Measurements from ENCODE around the gene SERPIND1. TPM values are rescaled to one million over a fixed set of nuclear protein-coding genes. Genes with fewer than 3 reads are reported as not detected.
"Not testable (repeated sequence)": the region's sequence is repeated elsewhere in the genome, so short reads cannot be mapped to it uniquely, and the experiment has no call there.

The SERPIND1 gene
- total and polyA plus RNA-seq, 5 donors, result 0.20 to 1.4 (median 0.74) TPM

DNA sequence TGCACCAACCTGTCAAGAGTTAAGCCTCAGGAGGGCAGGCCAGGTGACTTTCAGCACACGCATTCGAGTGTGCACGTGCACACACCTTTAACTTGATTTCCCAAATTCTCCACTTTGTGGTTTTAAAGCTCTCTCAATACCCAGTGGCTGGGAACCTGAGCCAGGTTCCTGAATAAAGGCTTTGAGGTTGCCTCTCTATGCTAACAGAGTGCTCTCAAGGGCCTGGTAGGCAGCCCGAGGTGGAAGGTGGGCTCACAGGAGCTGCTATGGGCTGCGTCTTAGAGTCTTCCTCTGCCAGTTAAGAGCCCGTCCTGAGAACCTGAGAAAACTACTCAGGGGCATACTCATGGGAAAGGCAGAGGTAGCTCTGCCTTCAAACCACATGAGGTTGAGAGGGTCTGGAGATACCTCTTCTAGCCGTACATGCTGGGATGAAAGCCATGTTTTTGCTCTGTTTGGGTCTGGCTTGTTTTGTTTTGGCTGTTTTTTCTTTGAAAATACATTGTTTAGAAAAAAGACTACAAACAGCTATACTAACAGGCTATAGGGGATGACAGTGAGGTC is 11.6 kb upstream of the SERPIND1 start:
- H3K27ac ChIP-seq (ENCODE audit: low read length), result no peak overlapping the region
- no peaks in the 10 kb centered on the region for H3K27me3 ChIP-seq (ENCODE audit: control insufficient read depth, insufficient read depth)
- no peaks in the 10 kb centered on the region for H3K9me3 ChIP-seq (ENCODE audit: control insufficient read depth, low read length)
- ATAC-seq (no peak), DNase-seq (no peak)
- H3K4me3 ChIP-seq (ENCODE audit: low read length), result no peak overlapping the region
- no peaks in the 10 kb centered on the region for H3K4me1 ChIP-seq (ENCODE audit: control insufficient read depth, insufficient read depth, low read length)
- 96% methylated on average over 7 of the region's 7 CpGs for WGBS
- intact Hi-C loops (cut with DNase I), result no loop called here

DNA sequence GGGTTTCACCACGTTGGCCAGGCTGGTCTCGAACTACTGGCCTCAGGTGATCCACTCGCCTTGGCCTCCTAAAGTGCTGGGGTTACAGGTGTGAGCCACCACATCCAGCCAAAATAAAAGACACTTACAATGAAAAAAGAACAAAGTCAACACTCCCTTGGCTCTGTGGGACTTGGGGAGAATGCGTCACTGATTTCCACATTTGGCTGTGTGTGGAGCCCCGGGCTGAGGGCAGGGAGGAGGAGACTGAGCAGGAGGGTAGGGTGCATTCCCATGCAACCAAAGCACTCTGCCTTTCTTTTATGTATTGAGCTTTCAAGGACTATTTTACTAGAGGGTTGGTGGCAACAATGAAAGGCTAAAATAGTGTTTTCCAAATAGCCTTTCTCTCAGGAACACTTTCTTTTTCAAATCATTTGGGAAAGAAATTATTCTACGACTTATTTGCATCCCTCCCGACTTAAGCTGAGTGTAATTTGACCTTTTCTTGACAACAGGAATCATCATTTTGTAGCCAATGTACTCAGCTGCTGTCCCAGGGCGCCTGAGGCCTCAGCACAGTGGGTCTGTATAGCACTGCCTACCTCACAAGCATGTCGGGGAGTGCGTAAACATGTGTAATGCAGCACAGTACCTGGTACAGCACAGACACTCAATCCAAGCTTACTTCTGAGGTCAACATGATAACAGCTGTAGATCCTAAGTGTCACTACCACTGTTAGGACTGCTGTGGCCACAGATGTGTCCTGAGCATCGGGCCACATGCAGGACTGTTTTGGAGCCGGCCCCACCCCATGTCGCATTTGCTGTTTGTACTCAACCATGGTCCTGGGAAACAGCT is 10.1 kb upstream of the SERPIND1 start:
- WGBS, result 73% methylated on average over 13 of the region's 13 CpGs
- Histone ChIP-seq H3K9me3 (ENCODE audit: control insufficient read depth, low read length) (no peaks in the 10 kb centered on the region), H3K27me3 (ENCODE audit: control insufficient read depth, insufficient read depth) (no peaks in the 10 kb centered on the region), H3K27ac (ENCODE audit: low read length) (no peak overlapping the region), H3K4me3 (ENCODE audit: low read length) (no peak overlapping the region), H3K4me1 (ENCODE audit: control insufficient read depth, insufficient read depth, low read length) (no peaks in the 10 kb centered on the region)
- ATAC-seq (peak in 1 of 2 donors; percentile 14), DNase-seq (no peak)
- intact Hi-C loops (cut with DNase I), result no loop called here

DNA sequence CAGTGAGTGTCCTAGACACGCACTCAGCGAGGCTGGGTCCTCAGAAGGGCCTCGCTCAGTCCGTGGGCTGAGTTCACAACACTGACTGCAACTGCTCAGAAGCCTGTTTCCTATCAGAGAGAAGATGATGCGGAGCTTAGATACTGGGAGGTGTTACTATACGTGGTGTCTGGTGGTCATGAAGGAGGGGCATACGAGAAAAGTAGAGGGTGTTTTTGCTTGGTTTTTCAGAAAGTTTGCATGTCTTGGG is 9.5 kb upstream of the SERPIND1 start:
- Histone ChIP-seq H3K4me3 (ENCODE audit: low read length) (no peak overlapping the region), H3K27me3 (ENCODE audit: control insufficient read depth, insufficient read depth) (no peaks in the 10 kb centered on the region), H3K9me3 (ENCODE audit: control insufficient read depth, low read length) (no peaks in the 10 kb centered on the region), H3K4me1 (ENCODE audit: control insufficient read depth, insufficient read depth, low read length) (no peaks in the 10 kb centered on the region), H3K27ac (ENCODE audit: low read length) (no peak overlapping the region)
- ATAC-seq (peak in 1 of 2 donors; percentile 31), DNase-seq (no peak)
- intact Hi-C loops (cut with DNase I), result no loop called here
- 79% methylated on average over 7 of the region's 7 CpGs for WGBS

DNA sequence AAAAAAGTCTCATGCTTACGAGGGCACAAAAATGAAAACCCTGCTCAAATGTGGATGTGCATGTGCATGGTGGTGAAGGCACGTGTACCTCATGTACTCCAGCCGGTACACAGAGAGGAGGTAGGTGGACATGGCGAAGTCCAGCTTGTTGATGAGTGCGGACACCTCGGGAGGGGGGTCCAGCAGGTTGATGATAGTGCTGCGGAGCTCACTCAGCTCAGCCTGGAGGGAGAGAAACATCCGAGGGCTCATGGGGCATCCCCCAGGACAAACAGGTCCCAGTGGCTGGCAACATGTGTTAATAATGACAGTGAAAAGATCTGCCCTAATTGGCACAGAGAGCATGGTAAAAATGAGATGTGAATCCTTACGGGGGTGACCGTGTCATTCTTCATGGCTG is 9.2 kb upstream of the SERPIND1 start:
- ATAC-seq (no peak), DNase-seq (no peak)
- no peaks in the 10 kb centered on the region for H3K4me1 ChIP-seq (ENCODE audit: control insufficient read depth, insufficient read depth, low read length)
- no peaks in the 10 kb centered on the region for H3K9me3 ChIP-seq (ENCODE audit: control insufficient read depth, low read length)
- 92% methylated on average over 10 of the region's 10 CpGs for WGBS
- no peaks in the 10 kb centered on the region for H3K27me3 ChIP-seq (ENCODE audit: control insufficient read depth, insufficient read depth)
- intact Hi-C loops (cut with DNase I), result no loop called here
- H3K27ac ChIP-seq (ENCODE audit: low read length), result no peak overlapping the region
- H3K4me3 ChIP-seq (ENCODE audit: low read length), result no peak overlapping the region

DNA sequence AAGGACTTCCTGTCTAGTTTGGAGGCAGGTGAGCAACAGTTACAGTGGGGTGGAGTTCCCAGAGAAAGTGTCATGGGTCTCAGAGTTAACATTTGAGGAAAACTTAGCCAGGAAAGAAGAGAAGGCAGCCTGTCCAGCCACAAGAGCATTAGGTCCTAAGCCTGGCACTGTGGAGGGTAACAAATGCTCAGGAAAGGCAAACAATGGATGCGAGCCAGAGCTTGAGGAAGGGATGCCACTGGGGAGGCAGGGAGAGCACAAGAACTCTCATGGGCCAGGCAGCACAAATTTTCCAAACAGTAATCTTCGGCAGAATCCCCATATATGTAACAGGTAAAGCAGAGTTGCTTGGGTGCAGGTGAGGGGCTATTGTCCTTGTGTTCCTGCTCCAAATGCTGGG is 8.0 kb upstream of the SERPIND1 start:
- WGBS, result 82% methylated on average over 2 of the region's 2 CpGs
- intact Hi-C loops (cut with DNase I), result no loop called here
- Histone ChIP-seq H3K4me3 (ENCODE audit: low read length) (no peak overlapping the region), H3K27ac (ENCODE audit: low read length) (no peak overlapping the region), H3K27me3 (ENCODE audit: control insufficient read depth, insufficient read depth) (no peaks in the 10 kb centered on the region), H3K9me3 (ENCODE audit: control insufficient read depth, low read length) (no peaks in the 10 kb centered on the region), H3K4me1 (ENCODE audit: control insufficient read depth, insufficient read depth, low read length) (no peaks in the 10 kb centered on the region)
- DNase-seq (no peak), ATAC-seq (no peak)

DNA sequence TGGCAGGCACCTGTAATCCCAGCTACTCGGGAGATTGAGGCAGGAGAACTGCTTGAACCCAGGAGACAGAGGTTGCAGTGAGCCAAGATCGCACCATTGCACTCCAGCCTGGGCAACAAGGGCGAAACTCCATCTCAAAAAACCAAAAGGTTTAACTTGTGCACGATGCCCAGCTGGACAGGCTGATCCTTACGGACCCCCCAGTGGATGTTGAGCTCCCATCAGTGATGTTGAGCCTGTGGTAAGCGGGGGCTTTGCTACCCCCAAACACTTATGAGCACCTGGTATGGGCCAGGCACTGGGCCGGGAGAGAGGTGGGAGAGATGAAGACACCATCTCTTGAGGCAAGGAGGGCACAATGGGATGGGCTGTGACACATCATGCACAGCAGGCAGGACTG is 7.4 kb upstream of the SERPIND1 start:
- Histone ChIP-seq H3K4me1 (ENCODE audit: control insufficient read depth, insufficient read depth, low read length) (no peaks in the 10 kb centered on the region), H3K27me3 (ENCODE audit: control insufficient read depth, insufficient read depth) (no peaks in the 10 kb centered on the region), H3K4me3 (ENCODE audit: low read length) (no peak overlapping the region), H3K9me3 (ENCODE audit: control insufficient read depth, low read length) (no peaks in the 10 kb centered on the region), H3K27ac (ENCODE audit: low read length) (no peak overlapping the region)
- intact Hi-C loops (cut with DNase I), result no loop called here
- ATAC-seq (no peak), DNase-seq (no peak)
- WGBS, result 96% methylated on average over 7 of the region's 7 CpGs

DNA sequence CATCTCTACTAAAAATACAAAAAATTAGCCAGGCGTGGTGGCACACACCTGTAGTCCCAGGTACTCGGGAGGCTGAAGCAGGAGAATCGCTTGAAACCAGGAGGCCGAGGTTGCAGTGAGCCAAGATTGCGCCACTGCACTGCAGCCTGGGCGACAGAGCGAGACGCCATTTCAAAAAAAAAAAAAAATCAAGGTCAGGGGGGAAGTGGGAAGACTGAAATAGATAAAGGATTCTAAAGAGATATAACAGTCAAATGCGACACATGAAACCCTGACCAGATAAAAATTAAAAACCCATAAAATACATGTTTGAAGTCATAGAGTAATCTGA is 4.5 kb upstream of the SERPIND1 start:
- H3K4me1 ChIP-seq (ENCODE audit: control insufficient read depth, insufficient read depth, low read length); intact Hi-C loops (cut with DNase I); H3K27ac ChIP-seq (ENCODE audit: low read length); ATAC-seq; H3K9me3 ChIP-seq (ENCODE audit: control insufficient read depth, low read length); DNase-seq; H3K4me3 ChIP-seq (ENCODE audit: low read length); H3K27me3 ChIP-seq (ENCODE audit: control insufficient read depth, insufficient read depth): not testable (repeated sequence)
- WGBS, result 86% methylated on average over 9 of the region's 9 CpGs

DNA sequence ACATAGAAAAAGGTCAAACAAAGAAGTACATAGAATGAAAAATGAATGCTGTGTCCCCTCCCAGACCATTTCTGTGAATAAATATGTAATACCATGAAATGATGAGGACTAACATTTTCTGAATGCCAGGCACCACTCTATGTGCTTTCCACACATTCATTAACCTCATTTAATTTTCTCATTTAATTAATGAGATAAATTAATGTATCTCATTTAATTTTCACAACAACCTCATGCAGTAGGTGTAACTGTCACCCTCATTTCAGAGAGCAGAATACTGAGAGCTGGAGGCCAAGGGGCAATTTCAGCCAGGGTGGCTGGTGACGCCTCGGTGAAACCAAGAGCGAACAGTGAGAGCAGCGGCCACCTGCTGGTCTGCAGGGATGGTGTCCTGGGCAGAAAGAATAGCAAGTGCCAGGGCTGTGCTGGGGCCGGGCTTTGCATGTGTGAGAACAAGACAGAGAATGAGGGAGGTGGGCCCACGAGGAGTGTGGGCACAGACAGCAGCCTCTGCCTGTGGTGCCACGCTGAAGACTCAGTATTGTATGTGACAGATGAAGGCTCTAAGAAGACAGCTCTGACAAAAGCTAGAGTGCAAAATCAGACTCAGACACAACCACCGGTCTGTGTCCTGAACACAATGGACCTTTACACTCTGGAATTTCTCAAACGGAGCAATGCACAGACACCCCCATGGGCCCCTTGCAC is 1.8 kb upstream of the SERPIND1 start:
- peak; percentile 9 to 52 for ATAC-seq
- peak overlapping the region; percentile 36 for H3K27ac ChIP-seq (ENCODE audit: low read length)
- WGBS, result 82% methylated on average over 9 of the region's 9 CpGs
- no peak for DNase-seq
- no peaks in the 10 kb centered on the region for H3K27me3 ChIP-seq (ENCODE audit: control insufficient read depth, insufficient read depth)
- H3K9me3 ChIP-seq (ENCODE audit: control insufficient read depth, low read length), result no peaks in the 10 kb centered on the region
- no peak overlapping the region for H3K4me3 ChIP-seq (ENCODE audit: low read length)
- intact Hi-C loops (cut with DNase I), result no loop called here
- H3K4me1 ChIP-seq (ENCODE audit: control insufficient read depth, insufficient read depth, low read length), result peaks cover 7% of the 10 kb centered on the region

DNA sequence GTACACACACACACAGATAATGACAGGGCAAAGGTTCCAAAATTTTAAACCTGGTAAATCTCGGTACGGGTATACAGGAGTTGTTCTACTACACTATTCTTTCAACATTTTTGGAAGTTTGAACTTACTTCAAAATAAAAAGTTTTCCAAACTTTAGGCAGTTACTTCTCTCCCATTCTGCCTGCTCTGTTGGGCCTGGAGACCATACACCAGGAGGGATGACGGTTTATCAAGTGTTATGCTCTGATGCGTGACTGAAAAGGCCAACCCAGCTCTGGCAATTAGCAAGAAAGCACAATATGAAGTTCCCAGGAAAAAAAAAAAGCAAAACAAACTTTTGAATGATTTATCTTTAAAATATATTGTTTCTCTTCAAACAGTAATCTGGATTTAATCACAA is 969 bp downstream of the SERPIND1 start:
- intact Hi-C loops (cut with DNase I), result no loop called here
- ATAC-seq (no peak), DNase-seq (no peak)
- Histone ChIP-seq H3K4me3 (ENCODE audit: low read length) (no peak overlapping the region), H3K27ac (ENCODE audit: low read length) (no peak overlapping the region), H3K4me1 (ENCODE audit: control insufficient read depth, insufficient read depth, low read length) (peaks cover 10% of the 10 kb centered on the region), H3K27me3 (ENCODE audit: control insufficient read depth, insufficient read depth) (no peaks in the 10 kb centered on the region), H3K9me3 (ENCODE audit: control insufficient read depth, low read length) (no peaks in the 10 kb centered on the region)
- WGBS, result 90% methylated on average over 4 of the region's 4 CpGs

DNA sequence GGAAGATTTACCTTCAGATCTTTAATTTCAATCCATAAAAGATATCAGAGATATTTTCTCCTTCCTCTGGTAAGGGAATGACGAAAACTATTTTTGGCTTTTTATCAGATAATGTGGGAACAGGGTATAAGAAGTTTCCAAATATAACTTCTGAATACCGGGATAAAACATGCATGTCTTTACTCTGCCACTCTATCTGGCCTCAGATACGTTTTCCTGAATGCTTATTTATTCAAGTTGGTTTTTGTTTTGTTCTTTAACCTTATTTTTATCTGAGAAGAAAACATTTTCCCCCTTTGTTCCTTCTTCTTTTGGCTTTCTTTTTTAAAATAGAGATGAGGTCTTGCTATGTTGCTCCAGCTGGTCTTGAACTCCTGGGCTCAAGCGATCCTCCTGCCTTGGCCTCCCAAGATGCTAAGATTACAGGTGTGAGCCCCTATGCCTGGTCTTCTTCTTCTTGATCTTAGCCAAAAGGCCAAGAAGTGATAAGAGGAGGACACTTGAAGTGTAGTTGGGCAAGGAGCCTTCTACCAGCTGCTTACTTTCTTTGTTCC is 1.5 kb downstream of the SERPIND1 start:
- WGBS, result 55% methylated on average over 4 of the region's 4 CpGs
- H3K27me3 ChIP-seq (ENCODE audit: control insufficient read depth, insufficient read depth), result no peaks in the 10 kb centered on the region
- H3K9me3 ChIP-seq (ENCODE audit: control insufficient read depth, low read length), result no peaks in the 10 kb centered on the region
- no peak for DNase-seq
- intact Hi-C loops (cut with DNase I), result no loop called here
- H3K27ac ChIP-seq (ENCODE audit: low read length), result peak overlapping the region; percentile 92
- ATAC-seq, result no peak
- peaks cover 10% of the 10 kb centered on the region for H3K4me1 ChIP-seq (ENCODE audit: control insufficient read depth, insufficient read depth, low read length)
- H3K4me3 ChIP-seq (ENCODE audit: low read length), result no peak overlapping the region

DNA sequence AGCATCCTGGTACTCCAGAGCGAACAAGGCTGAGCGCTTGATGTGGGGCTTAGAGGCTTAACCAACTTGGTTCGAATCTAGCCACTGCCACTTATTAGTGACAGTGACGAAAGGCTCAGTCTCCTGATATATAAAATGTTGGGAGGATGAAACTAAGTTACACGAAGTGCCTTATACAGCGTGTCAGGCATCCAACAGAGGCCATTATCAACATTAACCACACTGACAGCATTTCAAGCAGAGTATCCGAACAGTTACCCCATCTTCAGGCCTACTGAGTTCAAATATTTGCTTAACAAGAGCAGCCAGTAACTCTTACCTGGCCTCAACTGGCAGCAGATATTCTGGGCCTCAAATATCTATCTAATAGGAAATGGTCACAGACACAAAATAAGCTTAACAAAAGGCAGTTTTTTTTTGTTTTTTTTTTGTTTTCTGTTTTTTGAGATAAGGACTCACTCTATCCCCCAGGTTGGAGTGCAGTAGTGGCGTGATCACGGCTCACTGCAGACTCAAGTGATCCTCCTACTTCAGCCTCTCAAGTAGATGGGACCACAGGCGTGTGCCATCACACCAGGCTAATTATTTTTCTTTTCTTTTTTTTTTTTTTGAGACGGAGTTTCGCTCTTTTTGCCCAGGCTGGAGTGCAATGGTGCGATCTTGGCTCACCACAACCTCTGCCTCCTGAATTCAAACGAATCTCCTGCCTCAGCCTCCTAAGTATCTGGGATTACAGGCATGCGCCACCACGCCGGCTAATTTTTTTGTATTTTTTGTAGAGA is 2.9 kb downstream of the SERPIND1 start:
- peak overlapping the region; percentile 98 for H3K27ac ChIP-seq (ENCODE audit: low read length)

More for the DNA sequence above, 2.9 kb downstream of the SERPIND1 start:
- Histone ChIP-seq H3K4me3 (ENCODE audit: low read length) (no peak overlapping the region), H3K9me3 (ENCODE audit: control insufficient read depth, low read length) (no peaks in the 10 kb centered on the region), H3K27me3 (ENCODE audit: control insufficient read depth, insufficient read depth) (no peaks in the 10 kb centered on the region), H3K4me1 (ENCODE audit: control insufficient read depth, insufficient read depth, low read length) (peaks cover 10% of the 10 kb centered on the region)
- ATAC-seq (no peak), DNase-seq (no peak)
- intact Hi-C loops (cut with DNase I), result no loop called here
- whole genome bisulfite sequencing, result 92% methylated on average over 17 of the region's 17 CpGs

Measured in right cardiac atrium (tissue), 5 donors.